Head of caudate nucleus (tissue), 42 donors: ENCODE measurements around the gene OPCML.

Experiments used
- DNase-seq, 42 donors: peaks; one replicate each; pipeline versions ENCODE4 v3.0.0 to v3.0.0-alpha.2; 2020 to 2021; ENCODE audit warnings: mixed read lengths in 7 of 42
- intact Hi-C: fragments of 100-400 bp; cut with DNase I; formaldehyde crosslinking; loops from one replicate; pipeline ENCODE4 v1.15.0; 2022

OPCML gene

GRCh38 chr11:132969892-132970291, 562.4 kb downstream of the OPCML start:
- DNase-seq = no peak

GRCh38 chr11:132962041-132962440, 570.3 kb downstream of the OPCML start:
- peak in 38 of 42 donors; percentile 14 to 85 (median 56) for DNase-seq
- intact Hi-C loops = no loop called here

More at GRCh38 chr11:132969892-132970291, 562.4 kb downstream of the OPCML start:
- intact Hi-C loops = no loop called here

GRCh38 chr11:132961453-132961852, 570.8 kb downstream of the OPCML start:
- intact Hi-C loops = no loop called here
- no peak for DNase-seq

GRCh38 chr11:132960273-132961078, 571.8 kb downstream of the OPCML start:
- peak in 13 of 42 donors; percentile 19 to 61 (median 39) for DNase-seq

GRCh38 chr11:132959693-132960092, 572.6 kb downstream of the OPCML start:
- intact Hi-C loops = no loop called here
- no peak for DNase-seq

More at GRCh38 chr11:132960273-132961078, 571.8 kb downstream of the OPCML start:
- intact Hi-C loops = no loop called here

- intact Hi-C loops = no loop called here
- DNase-seq = no peak
These were observed 574.4 kb downstream of the OPCML start for GRCh38 chr11:132957881-132958280.

- no peak for DNase-seq
- intact Hi-C loops = no loop called here
These were observed 584.0 kb downstream of the OPCML start for GRCh38 chr11:132948252-132948651.

- intact Hi-C loops = loop anchor here (5.0 kb wide), 1 partner anchor 48 kb away; no protein-coding TSS in a partner anchor
These were observed 587.7 kb downstream of the OPCML start for GRCh38 chr11:132944569-132944944.

GRCh38 chr11:132943706-132944568, 588.4 kb downstream of the OPCML start:
- DNase-seq = peak in 35 of 42 donors; percentile 8 to 67 (median 44)
- intact Hi-C loops = loop anchor here (5.0 kb wide), 1 partner anchor 48 kb away; no protein-coding TSS in a partner anchor

More at GRCh38 chr11:132944569-132944944, 587.7 kb downstream of the OPCML start:
- DNase-seq = no peak

- intact Hi-C loops = loop anchor here (5.0 kb wide), 1 partner anchor 49 kb away; no protein-coding TSS in a partner anchor
- DNase-seq = no peak
These were observed 589.0 kb downstream of the OPCML start for GRCh38 chr11:132943357-132943705.

- intact Hi-C loops = loop anchor here (5.0 kb wide), 1 partner anchor 50 kb away; no protein-coding TSS in a partner anchor
- DNase-seq = peak in 14 of 42 donors; percentile 11 to 69 (median 40)
These were observed 589.5 kb downstream of the OPCML start for GRCh38 chr11:132942611-132943356.

GRCh38 chr11:132941761-132942160, 590.5 kb downstream of the OPCML start:
- DNase-seq = no peak
- intact Hi-C loops = loop anchor here (5.0 kb wide), 1 partner anchor 51 kb away; no protein-coding TSS in a partner anchor

- intact Hi-C loops = loop anchor here (5.0 kb wide), 1 partner anchor 51 kb away; no protein-coding TSS in a partner anchor
- DNase-seq = peak in 28 of 42 donors; percentile 25 to 85 (median 62)
These were observed 591.2 kb downstream of the OPCML start for GRCh38 chr11:132941024-132941646.

GRCh38 chr11:132937016-132937415, 595.3 kb downstream of the OPCML start:
- intact Hi-C loops = no loop called here
- DNase-seq = no peak

- DNase-seq = no peak
- intact Hi-C loops = no loop called here
These were observed 596.9 kb downstream of the OPCML start for GRCh38 chr11:132935383-132935782.

GRCh38 chr11:132933703-132934102, 598.6 kb downstream of the OPCML start:
- DNase-seq = no peak
- intact Hi-C loops = no loop called here

GRCh38 chr11:132925825-132926469, 606.4 kb downstream of the OPCML start:
- intact Hi-C loops = no loop called here
- DNase-seq = no peak

- intact Hi-C loops = no loop called here
These were observed 610.7 kb downstream of the OPCML start for GRCh38 chr11:132921597-132921996.

More at GRCh38 chr11:132921597-132921996, 610.7 kb downstream of the OPCML start:
- DNase-seq = no peak
